NCI-H2196 treated with DMSO at 0.1 percent for 48 hours (cell line): ENCODE data around the gene PPP2R1B.

Source experiments
- DNase-seq: peaks from one replicate; lab custom pipeline; 2025; ENCODE audit not compliant: unreplicated experiment; lab: John Stamatoyannopoulos, UW

PPP2R1B gene

GRCh38 chr11:111765984-111766833 lies at the start of gene PPP2R1B:
PPP2R1B (minus strand) TSS chr11:111766389; CDS start chr11:111766361, 28 bp downstream.
- DNase-seq = peak; percentile 59

- DNase-seq = no peak
Measured at GRCh38 chr11:111815489-111815888, 49.3 kb upstream of the PPP2R1B start.

GRCh38 chr11:111814557-111815320 lies 48.5 kb upstream of the PPP2R1B start:
- no peak for DNase-seq

- DNase-seq = no peak
Measured at GRCh38 chr11:111814106-111814505, 47.9 kb upstream of the PPP2R1B start.

- no peak for DNase-seq
Measured at GRCh38 chr11:111812211-111812610, 46.0 kb upstream of the PPP2R1B start.

GRCh38 chr11:111811445-111811844 lies 45.3 kb upstream of the PPP2R1B start:
- DNase-seq = no peak

GRCh38 chr11:111808834-111809233 lies 42.6 kb upstream of the PPP2R1B start:
- DNase-seq = no peak

- DNase-seq = no peak
Measured at GRCh38 chr11:111808063-111808588, 41.9 kb upstream of the PPP2R1B start.

GRCh38 chr11:111807076-111807475 lies 40.9 kb upstream of the PPP2R1B start:
- DNase-seq = no peak

GRCh38 chr11:111801135-111801534 lies 34.9 kb upstream of the PPP2R1B start:
- no peak for DNase-seq

- DNase-seq = no peak
Measured at GRCh38 chr11:111798279-111798678, 32.1 kb upstream of the PPP2R1B start.

- peak; percentile 36 for DNase-seq
Measured at GRCh38 chr11:111797145-111797581, 31.0 kb upstream of the PPP2R1B start.

GRCh38 chr11:111796696-111797095 lies 30.5 kb upstream of the PPP2R1B start:
- DNase-seq = no peak

GRCh38 chr11:111795334-111795985 lies 29.3 kb upstream of the PPP2R1B start:
- DNase-seq = no peak

- no peak for DNase-seq
Measured at GRCh38 chr11:111793863-111794262, 27.7 kb upstream of the PPP2R1B start.

GRCh38 chr11:111792955-111793500 lies 26.8 kb upstream of the PPP2R1B start:
- DNase-seq = no peak

- DNase-seq = no peak
Measured at GRCh38 chr11:111792314-111792713, 26.1 kb upstream of the PPP2R1B start.

GRCh38 chr11:111788464-111788863 lies 22.3 kb upstream of the PPP2R1B start:
- no peak for DNase-seq

GRCh38 chr11:111788051-111788450 lies 21.9 kb upstream of the PPP2R1B start:
- no peak for DNase-seq

- no peak for DNase-seq
Measured at GRCh38 chr11:111785886-111786412, 19.8 kb upstream of the PPP2R1B start.

- DNase-seq = no peak
Measured at GRCh38 chr11:111785076-111785475, 18.9 kb upstream of the PPP2R1B start.
